Natural killer cell (primary cell): ENCODE data around the gene S100A7. TPM values are rescaled to one million over a fixed set of nuclear protein-coding genes. Genes with fewer than 3 reads are reported as not detected.

Source experiments
- ATAC-seq, 3 donors: fragments of 150-1000 bp in 2 of 3; fragments of 200-7000 bp in 1 of 3; cut with Tn5 transposase; 1 replicate in 1 of 3; 2 replicates in 2 of 3; pipeline ENCODE4 v1.10.0; 2021; ENCODE audit warnings: mild to moderate bottlenecking in 2 of 3, moderate library complexity in 2 of 3
- DNase-seq, 2 donors: peaks; one replicate each; pipeline versions ENCODE4 v3.0.0 to v3.0.0-alpha.2; 2013 to 2021; ENCODE audit warnings: mixed read lengths in 1 of 2
- H3K27ac ChIP-seq: one replicate; pipeline ENCODE4 v1.5.1; 2013; ENCODE audit warnings: mild to moderate bottlenecking, low read length
- H3K27me3 ChIP-seq: one replicate; pipeline ENCODE4 v1.6.1; 2013; ENCODE audit warnings: low read length; ENCODE audit not compliant: control insufficient read depth, insufficient read depth
- H3K36me3 ChIP-seq: one replicate; pipeline ENCODE4 v1.6.1; 2013; ENCODE audit warnings: low read length; ENCODE audit not compliant: control insufficient read depth, insufficient read depth
- H3K4me1 ChIP-seq: one replicate; pipeline ENCODE4 v1.6.1; 2013; ENCODE audit warnings: low read length; ENCODE audit not compliant: control insufficient read depth, insufficient read depth
- H3K4me3 ChIP-seq: one replicate; pipeline ENCODE4 v1.5.1; 2013; ENCODE audit warnings: low read length
- H3K9me3 ChIP-seq: one replicate; pipeline ENCODE4 v1.6.1; 2013; ENCODE audit warnings: low read length; ENCODE audit not compliant: control insufficient read depth, insufficient read depth
- H3K27ac Mint-ChIP-seq, 2 donors: one replicate each; pipeline ENCODE4 v1.8.0; 2022; ENCODE audit warnings: mild to moderate bottlenecking in 2 of 2, mixed read lengths in 2 of 2, moderate library complexity in 1 of 2
- H3K27me3 Mint-ChIP-seq, 2 donors: one replicate each; pipeline ENCODE4 v1.8.0; 2022; ENCODE audit warnings: low read depth in 2 of 2, mixed read lengths in 2 of 2
- H3K36me3 Mint-ChIP-seq: one replicate; pipeline ENCODE4 v1.8.0; 2022; ENCODE audit warnings: mixed read lengths
- H3K4me1 Mint-ChIP-seq, 2 donors: one replicate each; pipeline ENCODE4 v1.8.0; 2022; ENCODE audit warnings: mixed read lengths in 2 of 2
- H3K4me3 Mint-ChIP-seq: one replicate; pipeline ENCODE4 v1.8.0; 2022; ENCODE audit warnings: mild to moderate bottlenecking, moderate library complexity, mixed read lengths
- H3K9me3 Mint-ChIP-seq, 2 donors: one replicate each; pipeline ENCODE4 v1.8.0; 2022; ENCODE audit warnings: mixed read lengths in 2 of 2
- WGBS: methylation state at CpG from one replicate; pipeline ENCODE4 v1.1.7; 2013; ENCODE audit warnings: missing lambda C conversion rate; ENCODE audit not compliant: insufficient coverage; 5-methylcytosine and 5-hydroxymethylcytosine counted together
- intact Hi-C: fragments of 100-400 bp; cut with micrococcal nuclease; formaldehyde crosslinking; loops from one replicate; pipeline ENCODE4 v1.14.2; 2022
- total RNA-seq, 4 donors: library from RNA; stranded (reverse); fragments of 120-200 nt in 1 of 4; gene quantifications; one replicate each; pipeline versions ENCODE4 v1.2.3 to v1.2.4, GENCODE V29; 2013 to 2022
- TF ChIP-seq, protein P1 (sequence below): fragments of 200-600 bp; IDR thresholded peaks from one replicate; pipeline ENCODE4 v1.8.0; 2022; ENCODE audit warnings: antibody characterized with exemption

The S100A7 gene
- total RNA-seq, 3 donors from 2014 or later (not counting 1 experiment from before 2014, with no cell fraction given), result not detected

DNA sequence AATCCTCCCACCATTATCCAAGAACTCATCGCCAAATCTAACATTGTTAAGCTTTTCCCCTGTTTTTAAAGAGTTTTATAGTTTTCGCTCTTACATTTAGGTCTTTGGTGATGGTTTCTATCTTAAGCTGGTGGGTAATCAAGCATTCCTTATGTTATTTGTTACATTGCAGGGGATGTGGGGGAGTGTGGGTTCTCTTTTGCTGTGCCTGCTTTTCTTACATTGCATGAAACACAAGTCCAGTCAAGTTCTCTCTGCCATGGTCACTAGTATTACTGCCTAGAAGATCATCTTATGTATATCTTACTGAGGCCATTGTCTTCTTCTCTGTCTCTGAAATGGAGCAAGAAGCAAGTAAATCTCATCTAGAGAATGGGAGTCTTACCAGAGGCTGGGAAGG is 27.3 kb upstream of the S100A7 start:
- Histone ChIP-seq H3K4me3 (no peak overlapping the region), H3K27ac (no peak overlapping the region), H3K27me3 (no peaks in the 10 kb centered on the region), H3K4me1 (no peaks in the 10 kb centered on the region), H3K36me3 (no peaks in the 10 kb centered on the region), H3K9me3 (no peaks in the 10 kb centered on the region)
- intact Hi-C loops, result no loop called here
- no peak for DNase-seq
- H3K9me3 Mint-ChIP-seq, result no peaks in the 10 kb centered on the region
- H3K36me3 Mint-ChIP-seq, result no peaks in the 10 kb centered on the region
- H3K27me3 Mint-ChIP-seq, result peaks cover 20 to 24% of the 10 kb centered on the region in 2 donors
- WGBS, result 90% methylated on average over 2 of the region's 2 CpGs
- H3K4me3 Mint-ChIP-seq, result no peak overlapping the region
- TF ChIP-seq, protein P1, sequence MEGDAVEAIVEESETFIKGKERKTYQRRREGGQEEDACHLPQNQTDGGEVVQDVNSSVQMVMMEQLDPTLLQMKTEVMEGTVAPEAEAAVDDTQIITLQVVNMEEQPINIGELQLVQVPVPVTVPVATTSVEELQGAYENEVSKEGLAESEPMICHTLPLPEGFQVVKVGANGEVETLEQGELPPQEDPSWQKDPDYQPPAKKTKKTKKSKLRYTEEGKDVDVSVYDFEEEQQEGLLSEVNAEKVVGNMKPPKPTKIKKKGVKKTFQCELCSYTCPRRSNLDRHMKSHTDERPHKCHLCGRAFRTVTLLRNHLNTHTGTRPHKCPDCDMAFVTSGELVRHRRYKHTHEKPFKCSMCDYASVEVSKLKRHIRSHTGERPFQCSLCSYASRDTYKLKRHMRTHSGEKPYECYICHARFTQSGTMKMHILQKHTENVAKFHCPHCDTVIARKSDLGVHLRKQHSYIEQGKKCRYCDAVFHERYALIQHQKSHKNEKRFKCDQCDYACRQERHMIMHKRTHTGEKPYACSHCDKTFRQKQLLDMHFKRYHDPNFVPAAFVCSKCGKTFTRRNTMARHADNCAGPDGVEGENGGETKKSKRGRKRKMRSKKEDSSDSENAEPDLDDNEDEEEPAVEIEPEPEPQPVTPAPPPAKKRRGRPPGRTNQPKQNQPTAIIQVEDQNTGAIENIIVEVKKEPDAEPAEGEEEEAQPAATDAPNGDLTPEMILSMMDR, result no peak
- peaks cover 0 to 4% of the 10 kb centered on the region in 2 donors for H3K4me1 Mint-ChIP-seq
- H3K27ac Mint-ChIP-seq, result no peak overlapping the region
- ATAC-seq, result no peak

GRCh38 chr1:153485863-153486262 is 25.4 kb upstream of the S100A7 start:
- H3K4me3 ChIP-seq, result no peak overlapping the region
- H3K27ac ChIP-seq, result no peak overlapping the region
- H3K4me1 ChIP-seq, result no peaks in the 10 kb centered on the region
- no peak overlapping the region for H3K4me3 Mint-ChIP-seq
- 92% methylated on average over 2 of the region's 2 CpGs for WGBS
- no peaks in the 10 kb centered on the region for H3K36me3 Mint-ChIP-seq
- no peaks in the 10 kb centered on the region for H3K9me3 Mint-ChIP-seq
- no peaks in the 10 kb centered on the region for H3K9me3 ChIP-seq
- peaks cover 0 to 2% of the 10 kb centered on the region in 2 donors for H3K4me1 Mint-ChIP-seq
- H3K27ac Mint-ChIP-seq, result no peak overlapping the region
- H3K36me3 ChIP-seq, result no peaks in the 10 kb centered on the region
- TF ChIP-seq, protein P1, result no peak
- no peak for ATAC-seq
- intact Hi-C loops, result no loop called here
- no peaks in the 10 kb centered on the region for H3K27me3 ChIP-seq
- DNase-seq, result no peak
- peaks cover 27 to 37% of the 10 kb centered on the region in 2 donors for H3K27me3 Mint-ChIP-seq

DNA sequence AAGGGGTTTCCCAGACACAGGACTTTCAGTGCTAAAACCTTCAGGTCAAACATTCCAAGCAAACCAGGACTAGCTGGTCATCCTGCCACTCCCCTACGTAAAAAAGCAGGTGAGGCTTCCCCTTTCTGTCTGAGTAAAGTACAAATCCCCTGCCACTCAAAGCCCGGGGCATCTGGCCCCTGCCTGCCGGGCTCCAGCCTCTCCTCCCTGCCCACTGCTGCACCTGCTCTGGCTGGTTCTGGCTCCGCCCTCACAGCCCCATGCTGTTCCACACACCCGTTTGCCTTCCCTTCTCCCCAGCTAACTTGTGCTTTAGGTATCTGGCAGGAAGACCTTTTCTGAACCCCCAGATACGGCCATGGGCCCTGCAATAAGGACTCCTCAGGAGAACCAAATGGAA is 23.3 kb upstream of the S100A7 start:
- Histone ChIP-seq H3K27me3 (peaks cover 4% of the 10 kb centered on the region), H3K36me3 (no peaks in the 10 kb centered on the region), H3K27ac (no peak overlapping the region), H3K4me1 (no peaks in the 10 kb centered on the region), H3K4me3 (no peak overlapping the region), H3K9me3 (no peaks in the 10 kb centered on the region)
- TF ChIP-seq, protein P1, result no peak
- Mint-ChIP-seq H3K36me3 (no peaks in the 10 kb centered on the region), H3K27ac (no peak overlapping the region), H3K9me3 (no peaks in the 10 kb centered on the region), H3K4me1 (no peaks in the 10 kb centered on the region), H3K27me3 (peaks cover 30 to 56% of the 10 kb centered on the region in 2 donors), H3K4me3 (no peak overlapping the region)
- DNase-seq, result no peak
- intact Hi-C loops, result no loop called here
- WGBS, result 37% methylated on average over 6 of the region's 6 CpGs
- ATAC-seq, result no peak

GRCh38 chr1:153481124-153481523 is 20.7 kb upstream of the S100A7 start:
- no peaks in the 10 kb centered on the region for H3K4me1 ChIP-seq
- WGBS, result 80% methylated on average over 1 of the region's 2 CpGs
- Mint-ChIP-seq H3K27me3 (peaks cover 20 to 56% of the 10 kb centered on the region in 2 donors), H3K4me3 (no peak overlapping the region), H3K4me1 (no peaks in the 10 kb centered on the region), H3K27ac (no peak overlapping the region), H3K9me3 (no peaks in the 10 kb centered on the region), H3K36me3 (no peaks in the 10 kb centered on the region)
- H3K27me3 ChIP-seq, result peaks cover 4% of the 10 kb centered on the region
- H3K27ac ChIP-seq, result no peak overlapping the region
- no peaks in the 10 kb centered on the region for H3K36me3 ChIP-seq
- no peaks in the 10 kb centered on the region for H3K9me3 ChIP-seq
- no peak for ATAC-seq
- TF ChIP-seq, protein P1, result no peak
- intact Hi-C loops, result no loop called here
- no peak for DNase-seq
- no peak overlapping the region for H3K4me3 ChIP-seq
